ENCODE data around the gene SLC16A13. TPM values are rescaled to one million over a fixed set of nuclear protein-coding genes. Genes with fewer than 3 reads are reported as not detected.
A peak's percentile ranks its signal among the peaks of the same experiment; 100 is the strongest.

SLC16A13 gene
- total and polyA plus RNA-seq, 2 of the 8 experiments (the other 6 are each of a cell fraction or from before 2014, with no cell fraction given) = 5.4 to 5.8 TPM

DNA sequence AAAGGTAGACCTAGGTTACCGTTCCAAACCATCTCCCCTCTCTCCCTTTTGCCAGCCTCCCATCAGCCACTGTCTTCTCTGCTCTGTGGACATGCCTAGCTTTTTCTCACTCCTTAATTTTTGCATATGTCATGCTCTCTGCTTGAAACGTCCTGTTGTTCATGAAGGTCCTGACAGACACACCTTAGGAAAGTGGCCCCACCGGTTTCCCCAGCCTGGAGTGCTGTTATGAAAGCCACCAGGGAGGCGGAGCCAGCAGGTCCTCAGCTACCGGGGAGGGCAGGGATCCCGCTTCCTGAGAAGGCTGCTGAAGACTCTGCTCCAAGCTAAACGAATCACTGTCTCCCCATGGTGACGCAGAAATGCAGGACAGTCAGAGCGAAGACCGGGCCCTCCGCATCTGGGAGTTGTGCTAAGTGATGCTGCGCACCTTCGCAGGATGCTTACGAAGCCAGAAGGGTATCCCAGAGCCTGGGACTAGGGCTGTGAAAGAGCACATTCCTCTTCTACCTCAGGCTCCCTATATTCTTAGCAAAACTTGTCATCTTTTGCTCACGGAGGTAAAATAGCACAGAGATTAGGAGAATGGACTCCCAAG, 10.4 kb downstream of the SLC16A13 start:
- Histone ChIP-seq H2BK120ac (replicated peaks; ENCODE audit: low read depth, low read length) (no peak overlapping the region), H2BK12ac (ENCODE audit: low read depth, low read length) (no peak overlapping the region), H3K56ac (replicated peaks; ENCODE audit: insufficient read length, low read depth, low read length) (no peak overlapping the region), H3K27ac (ENCODE audit: low read depth, low read length) (no peak overlapping the region), H4K8ac (ENCODE audit: extremely low read depth, insufficient read depth, low read length) (no peak overlapping the region), H4K91ac (replicated peaks; ENCODE audit: insufficient read length, low read length) (no peak overlapping the region), H3K9ac (replicated peaks in 1 of 4; ENCODE audit: extremely low read depth in 1 of 4, low read depth in 3 of 4, low read length in 3 of 4) (no peak overlapping the region), H3K4me2 (ENCODE audit: insufficient read depth in 1 of 2, low read depth in 2 of 2, low read length in 2 of 2) (peak overlapping the region; percentile 89 to 97), H3K4me3 (ENCODE audit: extremely low read depth in 1 of 4, insufficient read depth in 2 of 4, low read depth in 3 of 4, low read length in 4 of 4) (peak overlapping the region; percentile 30 to 64 (median 34); a peak in 7 of 8 replicates), H4K20me1 (replicated peaks in 1 of 2; ENCODE audit: control insufficient read depth in 1 of 2, insufficient read depth in 2 of 2, low read length in 2 of 2) (peaks cover 0 to 6% of the 10 kb centered on the region in 2 experiments), H2BK5ac (ENCODE audit: low read depth, low read length) (no peak overlapping the region), H3K23me2 (ENCODE audit: low read depth, low read length) (peaks cover 32% of the 10 kb centered on the region; the same call in 1 of the 2 replicates), H3K79me2 (ENCODE audit: control insufficient read depth in 1 of 2, insufficient read depth in 2 of 2, low read length in 2 of 2) (no peaks in the 10 kb centered on the region), H2AK5ac (ENCODE audit: low read depth, low read length) (no peak overlapping the region), H3K36me3 (ENCODE audit: control insufficient read depth in 2 of 4, insufficient read depth in 4 of 4, low read length in 3 of 4) (no peaks in the 10 kb centered on the region), H3K4ac (replicated peaks; ENCODE audit: insufficient read length, low read depth, low read length) (no peak overlapping the region), H3K23ac (ENCODE audit: insufficient read length) (no peak overlapping the region), H3K18ac (ENCODE audit: extremely low read depth, low read length) (no peak overlapping the region), H3K79me1 (ENCODE audit: low read depth, low read length) (no peaks in the 10 kb centered on the region), H2BK15ac (ENCODE audit: low read length) (no peak overlapping the region), H2BK20ac (ENCODE audit: low read length) (no peak overlapping the region), H3K14ac (ENCODE audit: insufficient read length) (no peak overlapping the region), H4K5ac (ENCODE audit: insufficient read length, low read depth, low read length) (no peak overlapping the region), H3K9me3 (ENCODE audit: insufficient read depth in 2 of 2, low read depth in 1 of 2, low read length in 1 of 2) (no peaks in the 10 kb centered on the region), H3K27me3 (replicated peaks in 1 of 4; ENCODE audit: control insufficient read depth in 3 of 4, extremely low read depth in 1 of 4, insufficient read depth in 3 of 4, low read length in 3 of 4) (peaks cover 3 to 33% (median 32%) of the 10 kb centered on the region in 4 experiments), H2AFZ (ENCODE audit: low read length) (peak overlapping the region; percentile 12; the same call in 1 of the 2 replicates), H3K4me1 (replicated peaks in 1 of 4; ENCODE audit: control insufficient read depth in 3 of 4, insufficient read depth in 4 of 4, low read length in 3 of 4) (peaks cover 0 to 18% (median 16%) of the 10 kb centered on the region in 4 experiments; a peak in 5 of 7 replicates)
- 5% methylated on average over 15 of the region's 15 CpGs; no CpG with 5 or more reads in 1 of the 2 experiments for WGBS, 2 experiments (ENCODE audit: extremely low coverage in 1 of 2, insufficient coverage in 1 of 2, insufficient read length in 1 of 2, insufficient replicate concordance in 2 of 2, low coverage in 1 of 2, low lambda C conversion rate in 2 of 2, missing lambda C conversion rate in 1 of 2)
- ChIA-PET CTCF (ENCODE audit: partially characterized antibody) (interaction anchor here (0.8 to 17.5 kb wide), 51 partner anchors 8 to 514 kb away, joined by 3 to 434 read pairs (median 4); partner anchors contain the start of genes ACAP1, ASGR1, ASGR2 and SLC16A13), POLR2A (ENCODE audit: partially characterized antibody) (interaction anchor here (0.8 to 3.0 kb wide), 12 partner anchors 8 to 268 kb away, joined by 3 to 13 read pairs (median 4); partner anchors contain the start of genes GPS2 and SLC16A13)
- DNase-seq (ENCODE audit: low read depth in 1 of 2, low spot score in 2 of 2) (peak in 1 of 2 experiments; percentile 72), FAIRE-seq (no peak)
- peak; percentile 46; the same call in 1 of the 2 replicates for TF ChIP-seq RBBP5 (IDR thresholded peaks at IDR 0.05; ENCODE audit: borderline replicate concordance, low read depth, low read length)
- no peak for TF ChIP-seq JUND (IDR thresholded peaks at IDR 0.05; ENCODE audit: low read length)
- peak in 1 of 2 experiments; percentile 71; a peak in 1 of 4 replicates for TF ChIP-seq SIN3A (conservative IDR thresholded peaks at IDR 0.05 in 1 of 2, IDR thresholded peaks at IDR 0.05 in 1 of 2; ENCODE audit: low read depth in 1 of 2, low read length in 2 of 2)

Data from H1 (cell line).